Epidermal melanocyte (primary cell): Measurements from ENCODE around the gene CEACAM1.
"Not testable (repeated sequence)": the region's sequence is repeated elsewhere in the genome, so short reads cannot be mapped to it uniquely, and the experiment has no call there.

Experiments used
- DNase-seq: peaks from one replicate; pipeline ENCODE4 v3.0.0; 2011; ENCODE audit warnings: low spot score; ENCODE audit not compliant: insufficient read length

Gene CEACAM1

GRCh38 chr19:42549067-42549466, 20.8 kb upstream of the CEACAM1 start:
- DNase-seq = not testable (repeated sequence)

DNA sequence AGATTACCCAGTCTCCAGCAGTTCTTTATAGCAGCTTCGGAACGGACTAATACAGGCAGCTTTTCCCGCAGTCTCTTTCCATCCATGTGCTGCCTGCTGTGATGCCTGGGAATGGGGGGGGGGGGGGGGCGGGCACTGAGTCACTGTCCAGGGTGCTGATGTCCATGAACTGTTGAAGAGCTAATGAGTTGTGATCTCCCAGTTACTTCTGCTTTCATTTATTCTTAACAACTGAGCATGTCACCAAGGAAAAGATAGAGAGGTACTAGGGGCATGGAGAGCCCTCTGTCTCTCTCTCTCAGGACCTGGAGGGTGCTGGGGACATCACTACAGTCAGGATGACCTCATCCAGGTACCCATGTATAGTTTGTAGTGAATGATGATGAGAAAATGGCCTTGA, 20.3 kb upstream of the CEACAM1 start:
- no peak for DNase-seq

- no peak for DNase-seq
These were observed 19.6 kb upstream of the CEACAM1 start for GRCh38 chr19:42547929-42548328.

- no peak for DNase-seq
These were observed 18.7 kb upstream of the CEACAM1 start for GRCh38 chr19:42546831-42547500.

GRCh38 chr19:42544146-42544545, 15.9 kb upstream of the CEACAM1 start:
- no peak for DNase-seq

GRCh38 chr19:42542791-42543190, 14.5 kb upstream of the CEACAM1 start:
- no peak for DNase-seq

DNA sequence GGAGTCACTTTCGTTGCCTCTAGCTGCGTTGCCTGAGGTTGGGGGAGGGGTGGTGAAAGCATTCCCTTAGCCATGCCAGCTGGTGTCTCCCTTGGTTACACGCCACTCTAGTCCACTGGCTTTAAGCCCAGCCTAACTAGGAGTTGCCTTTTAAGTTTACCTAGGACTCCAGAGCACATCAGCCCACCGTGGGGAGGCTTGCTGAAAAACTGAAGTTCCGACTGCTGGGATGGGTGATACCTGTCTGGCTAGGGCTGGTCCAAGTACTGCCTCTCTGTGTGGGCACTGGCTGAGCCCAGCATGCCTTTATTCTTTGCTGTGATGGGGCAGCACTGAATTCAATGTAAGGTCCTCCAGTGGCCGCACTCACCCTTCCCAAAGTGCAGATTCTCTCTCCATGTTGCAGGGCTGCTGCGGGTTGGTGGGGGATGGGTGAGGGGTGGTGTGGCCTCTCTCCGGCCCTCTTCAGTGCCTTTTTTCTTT, 11.8 kb upstream of the CEACAM1 start:
- no peak for DNase-seq

- no peak for DNase-seq
These were observed 10.8 kb upstream of the CEACAM1 start for GRCh38 chr19:42538841-42539709.

DNA sequence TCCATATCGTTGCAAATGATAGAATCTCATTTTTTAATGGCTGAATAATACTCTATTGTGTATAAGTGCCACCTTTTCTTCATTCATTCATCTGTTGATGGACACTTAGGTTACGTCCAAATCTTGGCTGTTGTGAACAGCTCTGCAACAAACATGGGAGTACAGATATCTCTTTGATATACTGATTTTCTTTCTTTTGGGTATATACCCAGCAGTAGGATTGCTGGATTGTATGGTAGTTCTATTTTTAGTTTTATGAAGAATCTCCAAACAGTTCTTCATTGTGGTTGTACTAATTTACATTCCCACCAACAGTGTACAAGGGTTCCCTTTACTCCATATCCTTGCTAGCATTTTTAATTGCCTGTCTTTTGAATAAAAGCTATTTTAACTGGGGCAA, 7.0 kb upstream of the CEACAM1 start:
- DNase-seq = not testable (repeated sequence)

DNA sequence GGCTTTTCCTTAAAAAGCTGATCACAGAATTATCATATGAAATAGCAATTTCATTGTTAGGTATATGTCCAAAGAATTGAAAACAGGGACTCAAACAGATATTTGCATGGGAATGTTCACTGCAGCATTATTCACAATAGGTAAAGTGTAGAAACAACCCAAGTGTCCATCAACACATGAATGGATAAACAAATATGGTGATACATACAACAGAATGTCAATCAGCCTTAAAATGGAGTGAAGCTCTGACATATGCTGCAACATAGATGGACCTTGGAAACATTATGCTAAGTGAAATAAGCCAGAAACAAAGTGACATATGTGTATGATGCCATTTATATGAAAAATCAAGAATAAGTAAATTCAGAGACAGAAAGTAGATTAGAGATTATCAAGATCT, 6.1 kb upstream of the CEACAM1 start:
- no peak for DNase-seq

- DNase-seq = no peak
These were observed 4.6 kb upstream of the CEACAM1 start for GRCh38 chr19:42532891-42533290.

GRCh38 chr19:42531313-42531712, 3.0 kb upstream of the CEACAM1 start:
- DNase-seq = no peak

- DNase-seq = peak; percentile 53
These were observed 1.0 kb upstream of the CEACAM1 start for GRCh38 chr19:42529248-42529764.

DNA sequence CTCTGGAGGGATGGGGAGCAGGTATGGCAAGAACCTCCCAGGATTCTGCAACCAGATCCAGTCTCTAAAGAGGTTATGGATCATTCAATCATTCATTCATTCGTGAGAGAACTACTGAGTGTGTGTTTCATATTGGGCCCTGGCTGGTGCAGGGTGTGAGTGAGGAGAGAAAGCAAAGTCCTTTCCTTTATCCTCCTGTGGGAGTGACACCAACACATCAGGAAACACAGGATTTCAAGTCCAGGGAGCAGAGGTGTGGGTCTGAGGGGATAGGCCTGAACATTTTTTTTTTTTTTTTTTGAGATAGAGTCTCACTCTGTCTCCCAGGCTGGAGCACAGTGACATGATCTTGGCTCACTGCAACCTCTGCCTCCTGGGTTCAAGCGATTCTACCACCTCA, 3.3 kb downstream of the CEACAM1 start:
- DNase-seq = no peak

DNA sequence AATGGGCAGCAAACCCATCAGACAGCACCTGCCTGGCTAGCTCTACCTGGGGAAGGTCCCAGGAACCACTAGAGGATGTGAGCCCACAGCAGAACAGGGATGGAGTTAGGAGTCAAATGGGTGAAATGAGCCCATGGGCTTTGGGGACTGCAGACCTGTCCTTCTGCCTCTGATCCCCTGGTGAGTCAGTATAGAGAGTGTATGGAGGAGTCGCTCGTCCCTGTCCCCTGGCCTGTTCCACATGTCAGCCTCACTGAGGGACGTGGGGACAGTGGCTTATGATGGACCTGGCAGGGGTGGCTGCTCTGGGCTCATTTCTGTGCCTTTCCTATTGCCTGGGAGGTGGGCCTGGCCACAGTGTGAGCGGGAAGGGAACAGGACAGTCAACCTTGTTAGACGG, 4.0 kb downstream of the CEACAM1 start:
- DNase-seq = no peak

DNA sequence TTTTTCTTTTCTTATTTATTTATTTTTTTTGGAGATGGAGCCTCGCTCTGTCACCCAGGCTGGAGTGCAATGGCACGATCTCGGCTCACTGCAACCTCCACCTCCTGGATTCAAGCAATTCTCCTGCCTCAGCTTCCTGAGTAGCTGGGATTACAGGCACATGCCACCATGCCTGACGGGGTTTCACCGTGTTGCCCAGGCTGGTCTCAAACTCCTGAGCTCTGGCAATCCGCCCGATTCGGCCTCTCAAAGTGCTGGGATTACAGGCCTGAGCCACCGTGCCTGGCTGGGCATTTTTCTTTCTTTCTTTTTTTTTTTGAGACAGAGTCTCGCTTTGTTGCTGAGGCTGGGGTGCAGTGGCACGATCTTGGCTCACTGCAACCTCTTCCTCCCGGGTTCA, 6.0 kb downstream of the CEACAM1 start:
- not testable (repeated sequence) for DNase-seq

DNA sequence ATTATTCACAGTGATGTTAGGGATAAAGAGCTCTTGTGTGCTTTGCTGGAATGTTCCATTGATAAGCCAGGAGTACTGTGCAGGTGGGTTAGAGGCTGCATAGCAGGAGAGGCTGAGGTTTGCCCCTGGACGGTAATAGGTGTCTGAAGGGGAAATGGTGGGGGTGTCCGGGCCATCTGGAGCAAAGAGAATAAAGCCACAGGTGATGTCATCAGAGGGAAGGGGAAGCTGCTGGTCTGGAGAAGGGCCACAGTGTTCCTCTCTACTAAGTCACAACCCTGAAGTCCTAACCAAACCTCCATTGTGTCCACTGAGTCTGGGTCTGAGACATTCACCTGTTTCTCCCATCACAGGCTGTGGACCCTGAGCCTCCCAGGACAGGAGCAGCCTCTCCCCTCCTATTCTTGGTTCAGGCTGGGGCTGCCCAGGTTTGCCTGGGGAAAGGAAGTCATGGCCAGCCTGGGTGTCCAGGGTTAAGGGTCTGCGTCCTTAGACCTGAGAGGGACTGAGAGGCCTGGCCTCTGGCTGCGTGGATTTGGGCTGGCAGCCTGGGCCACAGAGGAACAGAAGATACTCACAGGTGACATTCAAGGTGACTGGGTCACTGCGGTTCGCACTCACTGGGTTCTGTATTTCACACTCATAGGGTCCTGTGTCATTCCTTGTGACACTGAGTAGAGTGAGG, 6.8 kb downstream of the CEACAM1 start:
- DNase-seq = no peak

GRCh38 chr19:42519108-42519507, 9.2 kb downstream of the CEACAM1 start:
- DNase-seq = no peak

DNA sequence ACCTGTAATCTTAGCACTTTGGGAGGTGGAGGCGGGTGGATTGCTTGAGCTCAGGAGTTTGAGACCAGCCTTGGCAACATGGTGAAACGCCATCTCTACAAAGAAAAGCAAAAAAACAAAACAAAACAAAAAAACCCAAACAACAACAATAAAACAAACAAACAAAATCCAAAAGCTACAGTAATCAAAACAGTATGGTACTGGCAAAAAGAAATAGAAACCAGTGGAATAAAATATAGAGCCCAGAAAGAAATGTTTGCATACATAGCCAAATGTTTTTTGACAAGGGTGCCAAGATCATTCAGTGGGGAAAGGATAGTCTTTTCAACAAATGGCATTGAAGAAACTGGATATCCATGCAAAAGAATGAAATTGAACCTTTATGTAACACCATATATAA, 11.5 kb downstream of the CEACAM1 start:
- DNase-seq = no peak

DNA sequence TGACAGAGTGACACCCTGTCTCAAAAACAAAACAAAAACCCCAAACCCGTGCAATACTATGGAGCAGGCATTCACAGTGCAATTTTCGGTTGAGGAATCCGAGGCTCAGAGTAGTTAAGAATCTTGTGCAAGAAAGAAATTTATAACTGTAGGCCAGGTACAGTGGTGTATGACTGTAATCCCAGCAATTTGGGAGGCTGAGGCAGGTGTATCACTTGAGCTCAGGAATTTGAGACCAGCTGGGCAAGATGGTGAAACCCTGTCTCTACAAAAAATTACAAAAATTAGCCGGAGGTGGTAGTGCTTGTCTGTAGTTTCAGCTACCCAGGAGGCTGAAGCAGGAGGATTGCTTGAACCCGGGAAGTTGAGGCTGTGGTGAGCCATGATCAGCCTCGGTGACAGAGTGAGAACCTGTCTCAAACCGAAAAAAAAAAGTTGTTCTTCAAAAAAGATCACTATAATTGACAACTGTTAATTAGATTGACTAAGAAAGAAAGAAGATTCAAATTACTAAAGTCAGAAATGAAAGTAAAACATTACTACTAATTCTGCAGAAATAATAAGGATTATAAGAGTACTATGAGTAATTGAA, 12.9 kb downstream of the CEACAM1 start:
- no peak for DNase-seq

DNA sequence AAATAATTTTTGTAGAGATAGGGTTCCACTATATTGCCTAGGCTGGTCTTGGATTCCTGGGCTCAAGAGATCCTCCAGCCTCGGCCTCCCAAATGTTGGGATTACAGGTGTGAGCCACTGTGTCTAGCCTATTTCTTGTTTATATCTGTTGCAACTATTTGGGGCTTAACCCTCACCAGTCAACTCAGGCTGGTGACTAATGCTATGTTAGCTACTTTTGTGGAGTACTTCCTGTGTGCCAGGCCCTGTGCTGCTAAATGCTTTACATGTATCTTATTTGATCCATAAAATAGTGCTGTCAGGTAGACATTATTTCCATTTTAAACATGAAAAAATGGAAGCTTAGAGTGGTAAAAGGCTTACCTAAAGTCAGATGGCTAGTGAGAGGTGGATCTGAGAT, 13.8 kb downstream of the CEACAM1 start:
- DNase-seq = no peak
